Osteoblast (primary cell): Measurements from ENCODE around the gene FCER1G. TPM values are rescaled to one million over a fixed set of nuclear protein-coding genes. Genes with fewer than 3 reads are reported as not detected.
"Not testable (repeated sequence)": the region's sequence is repeated elsewhere in the genome, so short reads cannot be mapped to it uniquely, and the experiment has no call there.

Experiments
- DNase-seq: peaks from one replicate; pipeline ENCODE4 v3.0.0; 2011; ENCODE audit warnings: low spot score, mixed read lengths; ENCODE audit not compliant: insufficient read length; ENCODE audit errors: missing footprints
- H2AFZ ChIP-seq: 2 replicates; pipeline ENCODE4 v1.6.0; 2011; ENCODE audit warnings: mild to moderate bottlenecking, low read length
- H3K27ac ChIP-seq: 2 replicates; pipeline ENCODE4 v1.5.1; 2011; ENCODE audit warnings: mild to moderate bottlenecking, low read depth, low read length, moderate library complexity
- H3K27me3 ChIP-seq: 2 replicates; pipeline ENCODE4 v1.6.0; 2012; ENCODE audit warnings: mild to moderate bottlenecking, control low read depth, inconsistent platforms, low read length, moderate library complexity; ENCODE audit not compliant: insufficient read depth
- H3K36me3 ChIP-seq: 2 replicates; pipeline ENCODE4 v1.5.1; 2011; ENCODE audit warnings: mild to moderate bottlenecking, low read length, control low read depth, moderate library complexity; ENCODE audit not compliant: insufficient read depth
- H3K4me1 ChIP-seq: 2 replicates; pipeline ENCODE4 v1.5.1; 2011; ENCODE audit warnings: mild to moderate bottlenecking, low read length, control low read depth, moderate library complexity; ENCODE audit not compliant: insufficient read depth
- H3K4me2 ChIP-seq: 2 replicates; pipeline ENCODE4 v1.6.0; 2011; ENCODE audit warnings: mild to moderate bottlenecking, low read length; ENCODE audit not compliant: insufficient read depth
- H3K4me3 ChIP-seq: fragments of 200-600 bp; sonication (generic); 3 replicates; pipeline ENCODE4 v1.5.1; 2012; ENCODE audit warnings: mild to moderate bottlenecking, low read length, inconsistent platforms; ENCODE audit not compliant: insufficient read depth
- H3K79me2 ChIP-seq: 2 replicates; pipeline ENCODE4 v1.6.0; 2012; ENCODE audit warnings: mild to moderate bottlenecking, low read length, control low read depth, inconsistent platforms; ENCODE audit not compliant: insufficient read depth
- H3K9me3 ChIP-seq: 2 replicates; pipeline ENCODE4 v1.5.1; 2011; ENCODE audit warnings: low read depth, low read length, control low read depth
- H4K20me1 ChIP-seq: 2 replicates; pipeline ENCODE4 v1.6.0; 2012; ENCODE audit warnings: mild to moderate bottlenecking, low read length, control low read depth; ENCODE audit not compliant: insufficient read depth
- CTCF ChIP-seq: IDR thresholded peaks from 2 replicates; pipeline ENCODE4 v1.5.1; 2011; ENCODE audit warnings: mild to moderate bottlenecking, low read depth, low read length, moderate library complexity; ENCODE audit errors: extremely low read depth
- total RNA-seq: library from RNA; depleted of rRNA; stranded (reverse); fragments of >200 nt; gene quantifications from 2 replicates; pipeline ENCODE4 v1.2.3, GENCODE V29; 2012

The FCER1G gene
- total RNA-seq, 1 donor = 0.72 TPM

GRCh38 chr1:161244888-161245287 lies 29.8 kb downstream of the FCER1G start:
- H3K4me2 ChIP-seq = no peak overlapping the region
- no peak overlapping the region for H3K4me3 ChIP-seq
- no peaks in the 10 kb centered on the region for H3K79me2 ChIP-seq
- no peaks in the 10 kb centered on the region for H3K36me3 ChIP-seq
- DNase-seq = no peak
- H3K4me1 ChIP-seq = no peaks in the 10 kb centered on the region
- no peak overlapping the region for H2AFZ ChIP-seq
- no peaks in the 10 kb centered on the region for H3K9me3 ChIP-seq
- H3K27ac ChIP-seq = no peak overlapping the region
- TF ChIP-seq CTCF = no peak
- H3K27me3 ChIP-seq = peaks cover 3% of the 10 kb centered on the region
- H4K20me1 ChIP-seq = no peaks in the 10 kb centered on the region

- H3K9me3 ChIP-seq, H2AFZ ChIP-seq, H3K27ac ChIP-seq, DNase-seq, H4K20me1 ChIP-seq, H3K27me3 ChIP-seq, H3K79me2 ChIP-seq, H3K36me3 ChIP-seq, H3K4me1 ChIP-seq, H3K4me3 ChIP-seq, H3K4me2 ChIP-seq: not testable (repeated sequence)
These were observed 35.0 kb downstream of the FCER1G start for GRCh38 chr1:161250100-161250499.

GRCh38 chr1:161250829-161251228 lies 35.7 kb downstream of the FCER1G start:
- Histone ChIP-seq H3K27me3 (no peaks in the 10 kb centered on the region), H3K9me3 (no peaks in the 10 kb centered on the region), H3K27ac (no peak overlapping the region), H2AFZ (no peak overlapping the region), H3K4me2 (no peak overlapping the region), H4K20me1 (no peaks in the 10 kb centered on the region), H3K4me3 (no peak overlapping the region), H3K79me2 (no peaks in the 10 kb centered on the region), H3K4me1 (no peaks in the 10 kb centered on the region), H3K36me3 (no peaks in the 10 kb centered on the region)
- TF ChIP-seq CTCF = no peak
- no peak for DNase-seq

GRCh38 chr1:161251579-161251978 lies 36.5 kb downstream of the FCER1G start:
- Histone ChIP-seq H3K4me3 (no peak overlapping the region), H3K79me2 (no peaks in the 10 kb centered on the region), H3K4me1 (no peaks in the 10 kb centered on the region), H3K36me3 (no peaks in the 10 kb centered on the region), H3K4me2 (no peak overlapping the region), H2AFZ (no peak overlapping the region), H4K20me1 (no peaks in the 10 kb centered on the region), H3K27ac (no peak overlapping the region), H3K27me3 (no peaks in the 10 kb centered on the region), H3K9me3 (no peaks in the 10 kb centered on the region)
- no peak for TF ChIP-seq CTCF
- no peak for DNase-seq

GRCh38 chr1:161255302-161255701 lies 40.2 kb downstream of the FCER1G start:
- H4K20me1 ChIP-seq, H3K4me1 ChIP-seq, H2AFZ ChIP-seq, H3K79me2 ChIP-seq, H3K36me3 ChIP-seq, H3K4me2 ChIP-seq, H3K4me3 ChIP-seq, H3K27ac ChIP-seq, DNase-seq, H3K9me3 ChIP-seq: not testable (repeated sequence)
- H3K27me3 ChIP-seq = peaks cover 23% of the 10 kb centered on the region

GRCh38 chr1:161255955-161256520 lies 40.9 kb downstream of the FCER1G start:
- H3K4me2 ChIP-seq, H3K9me3 ChIP-seq, H3K27ac ChIP-seq, H3K4me3 ChIP-seq, H3K79me2 ChIP-seq, DNase-seq, H3K36me3 ChIP-seq, H2AFZ ChIP-seq, H3K4me1 ChIP-seq, H4K20me1 ChIP-seq: not testable (repeated sequence)
- H3K27me3 ChIP-seq = peaks cover 30% of the 10 kb centered on the region

GRCh38 chr1:161257109-161257508 lies 42.0 kb downstream of the FCER1G start:
- H4K20me1 ChIP-seq, H3K9me3 ChIP-seq, H3K79me2 ChIP-seq, DNase-seq, H3K4me1 ChIP-seq, H3K4me3 ChIP-seq, H3K36me3 ChIP-seq, H3K4me2 ChIP-seq, H3K27ac ChIP-seq, H2AFZ ChIP-seq: not testable (repeated sequence)
- peaks cover 39% of the 10 kb centered on the region for H3K27me3 ChIP-seq
